ENCODE data around the gene EMC7. TPM values are rescaled to one million over a fixed set of nuclear protein-coding genes. Genes with fewer than 3 reads are reported as not detected.

Gene EMC7
- total RNA-seq, 4 donors from 2014 or later = 29.9 to 41.4 (median 34.4) TPM

- H3K27ac ChIP-seq = no peak overlapping the region
- no peaks in the 10 kb centered on the region for H3K27me3 ChIP-seq
- H3K36me3 ChIP-seq = peaks cover 0 to 18% (median 0%) of the 10 kb centered on the region in 3 donors
- 92 to 96% methylated on average over 5 of the region's 5 CpGs for WGBS, 2 donors
- no peaks in the 10 kb centered on the region for H3K9me3 ChIP-seq
- H3K4me3 ChIP-seq = peak overlapping the region in 1 of 4 donors; percentile 83
- TF ChIP-seq EP300 (IDR thresholded peaks at IDR 0.05) = no peak
- no peak for TF ChIP-seq POLR2A (IDR thresholded peaks at IDR 0.05)
- no peak for TF ChIP-seq CTCF (IDR thresholded peaks at IDR 0.05)
- H3K4me1 ChIP-seq = peaks cover 0 to 42% (median 18%) of the 10 kb centered on the region in 4 donors
- DNase-seq (ENCODE audit: low spot score in 2 of 2) = no peak
Measured at GRCh38 chr15:34099914-34100313, 1.7 kb downstream of the EMC7 start.

- no peak overlapping the region for H3K27ac ChIP-seq
- no peaks in the 10 kb centered on the region for H3K27me3 ChIP-seq
- DNase-seq (ENCODE audit: low spot score in 2 of 2) = no peak
- no peaks in the 10 kb centered on the region for H3K9me3 ChIP-seq
- no peak overlapping the region for H3K4me3 ChIP-seq
- peaks cover 0 to 80% (median 0%) of the 10 kb centered on the region in 3 donors for H3K36me3 ChIP-seq
- no peaks in the 10 kb centered on the region for H3K4me1 ChIP-seq
- TF ChIP-seq EP300 (IDR thresholded peaks at IDR 0.05) (no peak), CTCF (IDR thresholded peaks at IDR 0.05) (no peak), POLR2A (IDR thresholded peaks at IDR 0.05) (no peak)
- 78 to 93% methylated on average over 2 of the region's 2 CpGs for WGBS, 2 donors
Measured at GRCh38 chr15:34085746-34086145, 15.9 kb downstream of the EMC7 start.

GRCh38 chr15:34084086-34084485, 17.6 kb downstream of the EMC7 start:
- no peaks in the 10 kb centered on the region for H3K9me3 ChIP-seq
- DNase-seq (ENCODE audit: low spot score in 2 of 2) = no peak
- no peak for TF ChIP-seq EP300 (IDR thresholded peaks at IDR 0.05)
- no peak for TF ChIP-seq CTCF (IDR thresholded peaks at IDR 0.05)
- no peak for TF ChIP-seq POLR2A (IDR thresholded peaks at IDR 0.05)
- H3K27ac ChIP-seq = no peak overlapping the region
- H3K4me1 ChIP-seq = no peaks in the 10 kb centered on the region
- H3K4me3 ChIP-seq = no peak overlapping the region
- peaks cover 0 to 65% (median 0%) of the 10 kb centered on the region in 3 donors for H3K36me3 ChIP-seq
- H3K27me3 ChIP-seq = no peaks in the 10 kb centered on the region
- WGBS, 2 donors = 70 to 73% methylated on average over 7 of the region's 7 CpGs

GRCh38 chr15:34079904-34080303, 21.8 kb downstream of the EMC7 start:
- Histone ChIP-seq H3K4me3 (no peak overlapping the region), H3K9me3 (no peaks in the 10 kb centered on the region), H3K36me3 (peaks cover 0 to 34% (median 0%) of the 10 kb centered on the region in 3 donors), H3K4me1 (no peaks in the 10 kb centered on the region), H3K27me3 (no peaks in the 10 kb centered on the region), H3K27ac (no peak overlapping the region)
- DNase-seq (ENCODE audit: low spot score in 2 of 2) = no peak
- WGBS, 2 donors = 94 to 95% methylated on average over 4 of the region's 4 CpGs
- no peak for TF ChIP-seq POLR2A (IDR thresholded peaks at IDR 0.05)
- no peak for TF ChIP-seq EP300 (IDR thresholded peaks at IDR 0.05)
- TF ChIP-seq CTCF (IDR thresholded peaks at IDR 0.05) = no peak

- H3K4me1 ChIP-seq = no peaks in the 10 kb centered on the region
- DNase-seq (ENCODE audit: low spot score in 2 of 2) = no peak
- no peak overlapping the region for H3K4me3 ChIP-seq
- 87 to 88% methylated on average over 3 of the region's 3 CpGs for WGBS, 2 donors
- H3K36me3 ChIP-seq = peaks cover 0 to 25% (median 0%) of the 10 kb centered on the region in 3 donors
- no peak overlapping the region for H3K27ac ChIP-seq
- H3K27me3 ChIP-seq = no peaks in the 10 kb centered on the region
- H3K9me3 ChIP-seq = no peaks in the 10 kb centered on the region
- TF ChIP-seq EP300 (IDR thresholded peaks at IDR 0.05) = no peak
Measured at GRCh38 chr15:34078900-34079299, 22.8 kb downstream of the EMC7 start.

GRCh38 chr15:34076785-34077184, 24.9 kb downstream of the EMC7 start:
- Histone ChIP-seq H3K9me3 (no peaks in the 10 kb centered on the region), H3K4me3 (no peak overlapping the region), H3K27ac (no peak overlapping the region), H3K27me3 (no peaks in the 10 kb centered on the region), H3K36me3 (peaks cover 0 to 6% (median 0%) of the 10 kb centered on the region in 3 donors), H3K4me1 (no peaks in the 10 kb centered on the region)
- no peak for DNase-seq (ENCODE audit: low spot score in 2 of 2)
- TF ChIP-seq EP300 (IDR thresholded peaks at IDR 0.05) = no peak
- no peak for TF ChIP-seq POLR2A (IDR thresholded peaks at IDR 0.05)
- no peak for TF ChIP-seq CTCF (IDR thresholded peaks at IDR 0.05)
- WGBS, 2 donors = 92 to 98% methylated on average over 4 of the region's 4 CpGs

All from tibial nerve (tissue), 4 donors.